Gastroesophageal sphincter (tissue), 3 donors: ENCODE results near the gene UBQLN4.

ENCODE experiments used
- POLR2A ChIP-seq, 2 donors: fragments of 450-650 bp; IDR thresholded peaks; one replicate each; pipeline ENCODE4 v1.6.1; 2017; ENCODE audit warnings: antibody characterized with exemption in 2 of 2, mild to moderate bottlenecking in 2 of 2, moderate library complexity in 1 of 2
- POLR2AphosphoS5 ChIP-seq: sonication (generic); formaldehyde crosslinking; IDR thresholded peaks from one replicate; pipeline ENCODE4 v1.6.1; 2017; ENCODE audit warnings: antibody characterized with exemption
- TF ChIP-seq, protein P1 (sequence below), 4 experiments: fragments of 200-600 bp in 2 of 4; fragments of 450-650 bp in 2 of 4; sonication (generic) in 1 of 4; IDR thresholded peaks; one replicate each; pipeline ENCODE4 v1.5.1; 2017 to 2019; ENCODE audit warnings: antibody characterized with exemption in 4 of 4, mild to moderate bottlenecking in 2 of 4, moderate library complexity in 2 of 4

DNA sequence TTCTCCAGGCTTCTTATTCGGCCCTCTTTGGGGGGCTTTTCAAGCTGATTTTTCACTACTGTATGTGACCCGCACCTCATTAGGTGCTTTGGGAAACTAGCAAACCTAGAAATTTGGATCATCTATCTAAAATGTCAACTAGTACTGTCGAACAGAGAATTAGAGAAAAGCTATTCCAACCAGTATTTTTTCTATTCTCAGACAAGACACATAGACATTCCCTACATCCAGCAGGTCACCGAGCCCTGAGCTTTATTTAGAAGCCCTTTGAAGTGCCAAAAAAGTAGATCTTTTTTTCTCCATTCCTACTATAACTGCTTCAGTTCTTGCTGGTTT lies 32.5 kb downstream of the UBQLN4 start:
- TF ChIP-seq, protein P1, sequence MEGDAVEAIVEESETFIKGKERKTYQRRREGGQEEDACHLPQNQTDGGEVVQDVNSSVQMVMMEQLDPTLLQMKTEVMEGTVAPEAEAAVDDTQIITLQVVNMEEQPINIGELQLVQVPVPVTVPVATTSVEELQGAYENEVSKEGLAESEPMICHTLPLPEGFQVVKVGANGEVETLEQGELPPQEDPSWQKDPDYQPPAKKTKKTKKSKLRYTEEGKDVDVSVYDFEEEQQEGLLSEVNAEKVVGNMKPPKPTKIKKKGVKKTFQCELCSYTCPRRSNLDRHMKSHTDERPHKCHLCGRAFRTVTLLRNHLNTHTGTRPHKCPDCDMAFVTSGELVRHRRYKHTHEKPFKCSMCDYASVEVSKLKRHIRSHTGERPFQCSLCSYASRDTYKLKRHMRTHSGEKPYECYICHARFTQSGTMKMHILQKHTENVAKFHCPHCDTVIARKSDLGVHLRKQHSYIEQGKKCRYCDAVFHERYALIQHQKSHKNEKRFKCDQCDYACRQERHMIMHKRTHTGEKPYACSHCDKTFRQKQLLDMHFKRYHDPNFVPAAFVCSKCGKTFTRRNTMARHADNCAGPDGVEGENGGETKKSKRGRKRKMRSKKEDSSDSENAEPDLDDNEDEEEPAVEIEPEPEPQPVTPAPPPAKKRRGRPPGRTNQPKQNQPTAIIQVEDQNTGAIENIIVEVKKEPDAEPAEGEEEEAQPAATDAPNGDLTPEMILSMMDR (IDR thresholded peaks at IDR 0.05), result no peak
- TF ChIP-seq POLR2A (IDR thresholded peaks at IDR 0.05) (peak in 1 of 2 donors; percentile 5), POLR2AphosphoS5 (no peak)
